GM21447 (cell line): Measurements from ENCODE around the gene BACE1.
"Not testable (repeated sequence)": the region's sequence is repeated elsewhere in the genome, so short reads cannot be mapped to it uniquely, and the experiment has no call there.

Experiments
- ATAC-seq: cut with Tn5 transposase; IDR thresholded peaks from one replicate; pipeline ENCODE4 v1.9.1; 2021; ENCODE audit not compliant: unreplicated experiment

The BACE1 gene

GRCh38 chr11:117316197-117316961, at the start of gene BACE1:
BACE1 (minus strand) TSS chr11:117316256; CDS start chr11:117315795, 461 bp downstream.
- no peak for ATAC-seq

GRCh38 chr11:117361432-117361831, 45.4 kb upstream of the BACE1 start:
- ATAC-seq = no peak

DNA sequence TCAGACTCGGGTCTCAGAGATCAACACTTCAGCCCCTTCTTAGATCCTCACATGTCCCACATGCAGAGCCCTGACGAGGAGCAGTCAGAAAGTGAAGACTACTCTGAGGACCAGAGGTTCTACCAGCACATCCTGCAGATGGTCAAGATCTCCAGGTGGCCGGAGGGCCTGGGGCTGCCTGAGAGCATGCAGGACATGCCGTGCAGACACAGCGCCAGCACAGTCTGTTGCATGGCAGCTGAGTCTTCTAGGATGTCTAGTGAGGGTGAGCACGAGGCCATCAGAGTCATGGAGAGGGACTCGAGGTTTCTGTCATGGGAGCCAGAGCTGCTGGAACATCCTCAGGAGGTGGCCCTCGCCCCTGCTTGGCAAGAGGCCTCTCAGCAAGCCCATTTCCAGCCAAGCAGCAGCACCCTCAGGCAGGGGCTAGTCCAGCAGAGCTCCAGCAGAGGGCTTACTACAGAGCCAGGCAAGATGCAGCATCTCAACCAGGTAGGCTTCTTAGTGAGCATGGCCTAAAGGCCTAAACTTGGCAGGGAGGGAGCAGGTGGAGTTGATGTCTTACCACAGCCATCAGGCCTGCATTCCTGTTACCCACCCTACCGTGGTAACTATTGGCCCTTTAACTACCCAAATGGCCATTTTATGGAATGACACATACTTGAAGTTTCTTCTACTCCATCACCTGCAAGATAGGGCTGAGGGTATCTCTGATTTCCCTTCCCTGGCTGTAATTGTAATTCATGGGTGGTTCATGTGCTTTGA, 40.3 kb upstream of the BACE1 start:
- ATAC-seq = no peak

- no peak for ATAC-seq
These were observed 38.5 kb upstream of the BACE1 start for GRCh38 chr11:117354550-117354949.

DNA sequence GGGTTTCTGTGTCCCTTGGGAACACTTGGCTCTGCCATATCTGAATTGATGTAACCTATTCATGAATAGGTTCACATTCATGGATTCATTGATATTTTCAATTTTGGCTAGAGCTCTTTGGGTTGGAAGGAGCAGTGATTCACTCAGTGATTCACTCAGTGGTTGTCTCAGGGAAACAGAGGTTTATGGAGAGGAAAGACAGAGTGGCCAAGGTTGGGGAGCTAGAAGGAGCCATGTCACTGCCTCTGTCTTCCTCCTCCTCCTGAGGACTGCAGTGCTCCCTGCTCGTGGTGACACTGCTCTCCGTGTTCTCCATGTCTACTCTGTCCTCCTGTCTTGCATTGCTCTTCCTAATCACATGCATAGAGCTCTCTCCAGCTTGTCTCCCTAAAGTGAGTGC, 29.0 kb upstream of the BACE1 start:
- ATAC-seq = no peak

- ATAC-seq = no peak
These were observed 21.0 kb upstream of the BACE1 start for GRCh38 chr11:117337076-117337475.

- no peak for ATAC-seq
These were observed 19.3 kb upstream of the BACE1 start for GRCh38 chr11:117335399-117335798.

GRCh38 chr11:117334896-117335295, 18.8 kb upstream of the BACE1 start:
- ATAC-seq = no peak

GRCh38 chr11:117333917-117334316, 17.9 kb upstream of the BACE1 start:
- no peak for ATAC-seq

DNA sequence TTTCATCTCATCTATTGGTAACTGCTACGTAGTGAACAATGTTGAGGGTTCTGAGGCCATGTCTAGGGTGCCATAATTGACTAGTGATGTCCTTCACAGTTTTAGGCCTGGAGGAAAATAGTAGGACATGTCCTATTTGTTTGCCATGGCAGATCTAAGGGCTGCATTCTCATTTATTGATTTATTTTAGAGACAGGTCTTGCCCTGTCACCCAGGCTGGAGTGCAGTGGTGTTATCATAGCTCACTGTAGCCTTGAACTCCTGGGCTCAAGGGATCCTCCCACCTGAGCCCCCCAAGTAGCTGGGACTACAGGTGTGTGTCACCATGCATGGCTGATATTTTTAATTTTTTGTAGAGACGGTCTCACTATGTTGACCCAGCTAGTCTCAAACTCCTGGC, 16.8 kb upstream of the BACE1 start:
- ATAC-seq = no peak

DNA sequence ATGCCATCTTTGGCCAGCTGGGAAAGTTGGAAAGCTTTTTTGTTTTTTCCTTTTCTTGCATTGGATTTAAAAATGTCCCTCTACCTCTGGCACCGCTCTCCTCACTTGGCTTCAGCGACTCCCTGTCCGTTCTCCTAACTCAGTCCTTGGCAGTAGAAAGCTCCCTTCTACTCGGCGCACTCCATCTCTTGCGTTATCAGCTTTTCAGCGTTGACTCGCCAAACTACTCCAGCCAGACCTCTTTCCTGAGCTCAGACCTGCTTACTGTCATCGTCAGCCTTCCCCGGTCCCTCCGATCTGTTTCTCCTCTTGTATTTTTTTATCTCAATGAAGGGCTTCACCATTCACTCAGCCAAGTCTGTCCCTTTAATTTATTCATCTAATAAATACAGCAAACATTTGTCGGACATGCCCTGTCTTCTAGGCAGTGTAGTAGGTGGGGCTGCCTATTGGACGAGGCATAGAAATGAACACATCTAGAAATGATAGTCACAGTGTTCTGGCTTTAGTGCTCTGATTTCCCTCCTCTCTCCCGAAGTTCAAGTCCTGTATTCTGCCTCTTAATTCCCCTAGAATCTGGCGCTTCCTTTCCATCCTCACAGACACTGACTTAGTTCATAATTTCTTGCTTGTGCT, 12.4 kb upstream of the BACE1 start:
- peak; percentile 10 for ATAC-seq

DNA sequence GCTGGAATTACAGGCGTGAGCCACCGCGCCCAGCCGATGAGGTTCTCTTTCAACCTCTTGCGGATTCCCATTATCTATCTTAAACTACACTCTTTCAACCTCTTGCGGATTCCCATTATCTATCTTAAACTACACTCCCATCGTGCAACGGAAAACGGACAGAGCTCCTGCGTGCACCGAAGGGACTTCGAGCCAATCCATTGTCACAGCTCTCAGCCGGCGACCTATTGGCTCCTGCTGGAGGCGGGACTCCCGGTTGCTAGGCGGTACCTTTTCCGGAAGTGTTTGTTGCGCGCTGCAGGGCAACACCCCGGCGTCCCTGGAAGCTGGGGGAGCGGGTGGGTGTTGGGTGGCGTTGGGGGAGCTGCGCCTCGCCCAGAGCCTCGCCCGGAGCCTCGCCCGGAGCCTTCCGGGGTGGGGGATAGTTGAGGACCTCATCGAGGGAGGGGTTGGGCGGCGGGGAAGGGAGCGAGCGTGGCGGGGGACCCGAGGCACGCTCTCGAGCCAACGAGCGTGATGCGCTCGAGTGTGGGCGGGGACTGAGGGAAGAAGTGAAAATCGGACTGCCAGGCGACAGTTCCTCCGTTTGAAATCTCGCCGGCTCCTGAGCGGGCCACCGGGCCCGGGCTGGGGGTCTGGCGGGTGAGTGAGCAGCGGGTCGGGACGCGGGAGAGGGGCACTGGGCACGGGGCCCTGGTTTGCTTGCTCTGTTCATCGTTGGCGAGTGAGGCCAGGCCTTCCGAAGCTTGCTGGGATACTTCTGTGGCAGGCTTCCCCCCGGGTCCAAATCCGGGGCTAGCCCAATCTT, 11.7 kb upstream of the BACE1 start, which contains the start of gene CEP164:
TSS of gene CEP164 (plus strand) at position 288 of the 808 bp plus-strand sequence. CDS start 10,733 bp downstream, outside the sequence.
- ATAC-seq = peak; percentile 97

DNA sequence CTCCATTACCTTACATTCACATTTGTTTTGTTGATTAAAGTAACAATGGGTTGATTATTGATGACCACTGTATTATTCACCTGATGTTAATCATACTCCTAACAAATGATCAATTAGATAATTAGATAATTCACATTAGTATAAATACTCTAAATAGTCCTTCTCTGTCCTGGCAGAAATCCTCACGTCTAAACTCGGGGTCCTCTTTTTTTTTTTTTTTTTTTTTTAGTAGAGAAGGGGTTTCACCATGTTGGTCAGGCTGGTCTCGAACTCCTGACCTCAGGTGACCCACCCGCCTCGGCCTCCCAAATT, 11.2 kb upstream of the BACE1 start:
- ATAC-seq = not testable (repeated sequence)

DNA sequence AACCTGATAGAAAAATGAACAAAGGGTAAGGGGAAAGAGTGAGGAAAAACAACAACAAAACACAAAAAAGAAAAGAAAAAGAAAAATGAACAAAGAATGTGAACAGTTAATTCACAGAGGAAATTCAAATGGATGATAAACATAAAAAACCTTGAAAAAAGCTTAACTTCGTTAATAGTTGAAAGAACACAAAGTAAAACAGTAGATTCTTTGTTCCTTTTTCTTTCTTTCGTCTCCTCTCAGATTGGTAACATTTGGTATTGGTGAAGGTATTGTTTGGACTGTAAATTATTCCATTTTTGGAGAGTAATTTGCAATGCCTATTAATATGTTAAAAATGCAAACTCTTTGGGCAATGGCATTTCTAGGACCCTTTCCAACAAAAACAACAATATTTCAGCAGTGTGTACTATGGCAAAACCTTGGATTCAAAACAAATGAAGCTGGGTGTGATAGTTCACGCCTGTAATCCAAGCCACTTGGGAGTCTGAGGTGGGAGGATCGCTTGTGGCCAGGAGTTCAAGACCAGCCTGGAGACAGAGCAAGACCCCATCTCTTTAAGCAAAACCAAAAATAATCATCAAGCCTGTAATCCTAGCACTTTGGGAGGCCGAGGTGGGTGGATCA, 3.3 kb upstream of the BACE1 start:
- no peak for ATAC-seq

DNA sequence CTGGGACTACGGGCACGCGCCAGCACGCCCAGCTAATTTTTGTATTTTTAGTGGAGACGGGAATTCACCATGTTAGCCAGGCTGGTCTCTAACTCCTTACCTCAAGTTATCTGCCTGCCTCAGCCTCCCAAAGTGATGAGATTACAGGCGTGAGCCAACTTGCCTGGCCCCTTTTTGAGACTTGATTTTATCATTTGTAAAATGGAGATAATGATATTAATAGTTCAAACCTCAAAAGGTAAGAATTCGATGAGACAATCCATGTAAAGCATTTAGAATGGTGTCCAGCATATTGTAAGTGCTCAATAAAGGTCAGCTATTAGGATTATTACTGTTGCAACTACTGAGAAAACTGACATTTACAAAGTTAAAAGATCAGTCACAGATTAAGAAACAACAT, 2.7 kb upstream of the BACE1 start:
- ATAC-seq = no peak

DNA sequence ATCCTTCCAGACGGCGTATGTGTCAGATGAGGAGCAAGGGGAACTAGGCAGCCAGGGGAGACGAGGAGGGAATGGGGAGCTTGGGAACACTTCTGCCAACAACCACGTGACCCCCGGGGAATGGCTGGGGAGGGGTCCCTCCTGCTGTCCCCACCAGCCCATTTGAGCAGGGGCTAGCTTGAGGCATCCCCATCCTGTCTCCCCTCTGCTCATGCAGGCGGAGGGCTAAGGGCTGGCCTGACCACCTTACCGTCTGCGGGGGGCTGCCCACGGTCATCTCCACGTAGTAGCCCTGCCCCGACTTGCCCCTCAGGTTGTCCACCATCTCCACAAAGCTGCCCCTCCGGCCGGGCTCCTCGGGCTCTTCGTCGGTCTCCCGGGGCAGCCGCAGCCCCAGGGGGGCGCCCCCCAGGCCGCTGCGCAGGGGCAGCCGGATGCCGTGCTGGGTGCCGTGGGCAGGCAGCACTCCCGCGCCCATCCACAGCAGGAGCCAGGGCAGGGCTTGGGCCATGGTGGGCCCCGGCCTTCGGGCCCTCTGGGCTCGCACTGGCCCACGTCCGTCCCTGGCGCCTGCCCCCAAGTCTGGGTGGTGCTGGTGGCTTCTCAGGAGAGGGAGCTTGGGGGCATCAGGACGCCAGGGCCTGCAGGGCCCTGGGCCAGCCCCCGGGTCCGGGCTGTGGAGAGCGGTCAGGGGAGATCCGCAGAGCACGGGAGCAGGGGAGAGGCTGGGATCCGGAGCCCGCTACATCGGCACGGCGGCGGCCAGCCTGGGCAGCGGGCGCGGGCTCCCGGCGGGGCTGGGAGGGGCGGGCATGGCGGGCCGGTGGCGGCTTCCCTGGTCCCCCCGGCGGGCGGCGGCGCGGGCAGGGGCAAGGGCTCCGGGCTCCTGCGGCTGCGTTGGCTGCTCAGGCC, 515 bp downstream of the BACE1 start:
- ATAC-seq = no peak

GRCh38 chr11:117314840-117315239, 1.2 kb downstream of the BACE1 start:
- no peak for ATAC-seq

DNA sequence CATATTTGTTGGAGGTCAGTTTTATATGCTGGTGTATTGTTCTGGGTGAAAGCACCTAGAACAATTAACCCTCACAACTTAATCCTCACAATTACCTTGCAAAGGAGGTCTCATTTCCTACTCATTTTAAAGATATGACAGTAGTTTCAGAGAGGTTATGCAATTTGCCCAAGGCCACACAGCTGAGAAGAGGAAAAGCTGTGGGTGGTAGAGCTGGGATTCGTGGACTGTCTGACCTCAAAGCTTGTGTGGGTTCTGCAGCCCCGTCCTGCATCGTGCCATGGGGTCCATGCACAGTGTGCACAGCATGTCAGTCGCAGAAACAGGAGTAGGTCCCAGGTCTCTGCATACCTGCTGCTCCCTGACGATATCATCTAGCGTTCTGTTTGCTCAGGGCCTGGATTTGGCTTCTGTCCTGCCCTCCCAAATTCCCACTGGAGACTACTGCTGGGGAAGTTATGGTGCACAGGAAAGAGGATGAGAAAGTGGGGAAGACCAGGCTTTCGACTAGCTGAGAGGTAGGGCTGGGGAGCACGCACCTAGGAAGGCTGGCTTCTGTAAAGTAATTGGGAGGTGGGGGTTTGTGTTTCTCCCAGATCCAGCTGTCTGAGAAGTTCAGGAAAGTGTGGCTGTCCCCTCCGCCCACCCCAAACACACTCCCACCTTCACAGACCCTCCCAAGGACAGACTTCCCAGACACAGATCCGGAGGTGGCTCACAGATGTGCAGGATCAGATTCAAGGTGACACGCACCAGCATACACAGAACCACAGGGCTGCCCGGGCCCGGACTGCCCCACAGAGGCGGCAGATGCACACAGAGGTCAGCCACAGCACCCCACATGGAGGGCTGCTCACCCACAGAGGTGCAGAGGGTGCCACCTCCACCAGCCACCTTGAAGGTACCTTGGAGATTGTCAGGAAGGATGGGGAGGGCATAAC, 2.0 kb downstream of the BACE1 start:
- ATAC-seq = no peak

DNA sequence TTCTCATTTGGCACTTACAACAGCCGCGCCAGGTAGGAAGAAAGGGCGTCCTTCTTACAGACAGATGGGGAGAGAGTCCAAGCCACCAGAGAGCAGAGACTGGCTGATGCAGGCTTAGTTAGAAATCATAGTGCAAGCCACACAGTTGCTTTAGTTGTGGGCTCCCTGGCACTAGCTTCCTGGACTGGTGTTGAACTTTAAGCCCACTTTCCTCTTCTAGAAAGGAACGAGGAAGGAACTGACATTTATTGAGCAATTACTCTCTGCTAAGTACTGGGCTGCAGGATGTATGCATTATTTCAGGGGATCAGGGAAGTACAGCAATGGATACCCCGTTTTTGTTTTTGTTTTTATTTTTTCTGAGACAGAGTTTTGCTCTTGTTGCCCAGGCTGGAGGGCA, 3.0 kb downstream of the BACE1 start:
- ATAC-seq = no peak
